ENCODE results near the gene UQCRC1.

The UQCRC1 gene

GRCh38 chr3:48631516-48632448, 22.3 kb upstream of the UQCRC1 start:
- H3K9me3 ChIP-seq (ENCODE audit: control insufficient read depth, low read length) = no peaks in the 10 kb centered on the region
- H3K36me3 ChIP-seq (ENCODE audit: control insufficient read depth, insufficient read depth, low read length) = no peaks in the 10 kb centered on the region
- H3K4me2 ChIP-seq (ENCODE audit: low read length) = no peak overlapping the region
- H3K27me3 ChIP-seq (ENCODE audit: control insufficient read depth, insufficient read depth, low read length) = no peaks in the 10 kb centered on the region
- no peak overlapping the region for H3K9ac ChIP-seq
- H3K4me3 ChIP-seq (ENCODE audit: low read depth, low read length) = no peak overlapping the region
- no peak for TF ChIP-seq CTCF (IDR thresholded peaks at IDR 0.05)
- H3K27ac ChIP-seq = no peak overlapping the region
- H2AFZ ChIP-seq = no peak overlapping the region
- peaks cover 14% of the 10 kb centered on the region for H3K4me1 ChIP-seq
- H3K79me2 ChIP-seq = no peaks in the 10 kb centered on the region

GRCh38 chr3:48630833-48631232, 21.4 kb upstream of the UQCRC1 start:
- no peaks in the 10 kb centered on the region for H3K27me3 ChIP-seq (ENCODE audit: control insufficient read depth, insufficient read depth, low read length)
- no peaks in the 10 kb centered on the region for H3K36me3 ChIP-seq (ENCODE audit: control insufficient read depth, insufficient read depth, low read length)
- H3K9me3 ChIP-seq (ENCODE audit: control insufficient read depth, low read length) = no peaks in the 10 kb centered on the region
- H3K9ac ChIP-seq = no peak overlapping the region
- no peak overlapping the region for H3K27ac ChIP-seq
- H2AFZ ChIP-seq = no peak overlapping the region
- peaks cover 10% of the 10 kb centered on the region for H3K4me1 ChIP-seq
- no peak for TF ChIP-seq CTCF (IDR thresholded peaks at IDR 0.05)
- H3K4me2 ChIP-seq (ENCODE audit: low read length) = no peak overlapping the region
- H3K79me2 ChIP-seq = no peaks in the 10 kb centered on the region
- no peak overlapping the region for H3K4me3 ChIP-seq (ENCODE audit: low read depth, low read length)

GRCh38 chr3:48630407-48630806, 21.0 kb upstream of the UQCRC1 start:
- H3K9me3 ChIP-seq (ENCODE audit: control insufficient read depth, low read length) = no peaks in the 10 kb centered on the region
- no peak overlapping the region for H3K27ac ChIP-seq
- H3K79me2 ChIP-seq = no peaks in the 10 kb centered on the region
- H3K36me3 ChIP-seq (ENCODE audit: control insufficient read depth, insufficient read depth, low read length) = no peaks in the 10 kb centered on the region
- no peak for TF ChIP-seq CTCF (IDR thresholded peaks at IDR 0.05)
- H3K9ac ChIP-seq = no peak overlapping the region
- H3K4me1 ChIP-seq = peaks cover 6% of the 10 kb centered on the region
- no peaks in the 10 kb centered on the region for H3K27me3 ChIP-seq (ENCODE audit: control insufficient read depth, insufficient read depth, low read length)
- H2AFZ ChIP-seq = no peak overlapping the region
- no peak overlapping the region for H3K4me2 ChIP-seq (ENCODE audit: low read length)
- H3K4me3 ChIP-seq (ENCODE audit: low read depth, low read length) = no peak overlapping the region

GRCh38 chr3:48629894-48630293, 20.4 kb upstream of the UQCRC1 start:
- TF ChIP-seq CTCF (IDR thresholded peaks at IDR 0.05) = no peak
- Histone ChIP-seq H3K9me3 (ENCODE audit: control insufficient read depth, low read length) (no peaks in the 10 kb centered on the region), H2AFZ (no peak overlapping the region), H3K9ac (no peak overlapping the region), H3K36me3 (ENCODE audit: control insufficient read depth, insufficient read depth, low read length) (no peaks in the 10 kb centered on the region), H3K27me3 (ENCODE audit: control insufficient read depth, insufficient read depth, low read length) (no peaks in the 10 kb centered on the region), H3K4me2 (ENCODE audit: low read length) (no peak overlapping the region), H3K27ac (no peak overlapping the region), H3K4me3 (ENCODE audit: low read depth, low read length) (no peak overlapping the region), H3K79me2 (no peaks in the 10 kb centered on the region), H3K4me1 (peaks cover 6% of the 10 kb centered on the region)

All from parathyroid adenoma (tissue), 2 donors.